GM12801 (cell line): ENCODE measurements around the gene EFNA3.

ENCODE experiments used
- TF ChIP-seq, protein P1 (sequence below): IDR thresholded peaks from one replicate; pipeline ENCODE4 v1.5.1; 2011; ENCODE audit warnings: control low read depth; ENCODE audit not compliant: insufficient read length; ENCODE audit errors: extremely low read depth

Gene EFNA3

DNA sequence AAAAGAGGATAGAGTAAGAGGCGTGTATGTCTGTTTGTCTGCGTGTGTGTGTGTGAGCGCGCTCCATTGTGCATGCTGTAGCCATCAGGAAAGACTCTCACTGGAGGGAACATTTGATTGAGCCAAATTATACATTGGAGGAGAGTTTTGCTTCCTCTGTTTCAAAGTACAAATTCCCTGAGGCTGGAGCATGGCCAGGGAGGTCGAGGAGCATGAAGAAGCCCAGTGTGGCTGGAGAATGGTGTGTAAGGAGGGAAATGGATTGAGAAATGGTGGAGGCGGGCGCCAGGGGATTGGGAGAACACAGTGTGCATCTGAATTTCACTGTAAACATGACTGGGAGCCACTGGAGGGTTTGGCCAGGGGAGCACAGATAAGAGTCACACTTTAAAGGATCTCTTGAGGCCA, 27.0 kb downstream of the EFNA3 start:
- TF ChIP-seq, protein P1, sequence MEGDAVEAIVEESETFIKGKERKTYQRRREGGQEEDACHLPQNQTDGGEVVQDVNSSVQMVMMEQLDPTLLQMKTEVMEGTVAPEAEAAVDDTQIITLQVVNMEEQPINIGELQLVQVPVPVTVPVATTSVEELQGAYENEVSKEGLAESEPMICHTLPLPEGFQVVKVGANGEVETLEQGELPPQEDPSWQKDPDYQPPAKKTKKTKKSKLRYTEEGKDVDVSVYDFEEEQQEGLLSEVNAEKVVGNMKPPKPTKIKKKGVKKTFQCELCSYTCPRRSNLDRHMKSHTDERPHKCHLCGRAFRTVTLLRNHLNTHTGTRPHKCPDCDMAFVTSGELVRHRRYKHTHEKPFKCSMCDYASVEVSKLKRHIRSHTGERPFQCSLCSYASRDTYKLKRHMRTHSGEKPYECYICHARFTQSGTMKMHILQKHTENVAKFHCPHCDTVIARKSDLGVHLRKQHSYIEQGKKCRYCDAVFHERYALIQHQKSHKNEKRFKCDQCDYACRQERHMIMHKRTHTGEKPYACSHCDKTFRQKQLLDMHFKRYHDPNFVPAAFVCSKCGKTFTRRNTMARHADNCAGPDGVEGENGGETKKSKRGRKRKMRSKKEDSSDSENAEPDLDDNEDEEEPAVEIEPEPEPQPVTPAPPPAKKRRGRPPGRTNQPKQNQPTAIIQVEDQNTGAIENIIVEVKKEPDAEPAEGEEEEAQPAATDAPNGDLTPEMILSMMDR: no peak

DNA sequence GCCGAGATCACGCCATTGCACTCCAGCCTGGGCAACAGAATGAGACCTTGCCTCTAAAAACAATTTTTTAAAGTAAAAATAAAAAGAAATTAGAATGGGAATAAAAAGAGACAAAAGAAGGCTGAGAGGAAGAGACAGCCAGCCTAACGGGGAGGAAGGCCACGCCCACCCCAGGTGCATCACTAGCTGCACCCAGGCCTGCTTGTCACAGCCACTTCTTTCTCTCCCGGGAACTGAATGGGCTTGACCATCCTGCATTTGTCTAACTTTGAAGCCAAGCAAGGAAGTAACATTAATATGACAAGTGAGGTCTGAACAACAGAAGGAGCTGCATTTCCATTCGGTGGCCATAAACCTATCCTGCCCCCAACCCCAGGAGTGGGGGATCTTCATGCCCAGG, 28.2 kb downstream of the EFNA3 start:
- TF ChIP-seq, protein P1: no peak

DNA sequence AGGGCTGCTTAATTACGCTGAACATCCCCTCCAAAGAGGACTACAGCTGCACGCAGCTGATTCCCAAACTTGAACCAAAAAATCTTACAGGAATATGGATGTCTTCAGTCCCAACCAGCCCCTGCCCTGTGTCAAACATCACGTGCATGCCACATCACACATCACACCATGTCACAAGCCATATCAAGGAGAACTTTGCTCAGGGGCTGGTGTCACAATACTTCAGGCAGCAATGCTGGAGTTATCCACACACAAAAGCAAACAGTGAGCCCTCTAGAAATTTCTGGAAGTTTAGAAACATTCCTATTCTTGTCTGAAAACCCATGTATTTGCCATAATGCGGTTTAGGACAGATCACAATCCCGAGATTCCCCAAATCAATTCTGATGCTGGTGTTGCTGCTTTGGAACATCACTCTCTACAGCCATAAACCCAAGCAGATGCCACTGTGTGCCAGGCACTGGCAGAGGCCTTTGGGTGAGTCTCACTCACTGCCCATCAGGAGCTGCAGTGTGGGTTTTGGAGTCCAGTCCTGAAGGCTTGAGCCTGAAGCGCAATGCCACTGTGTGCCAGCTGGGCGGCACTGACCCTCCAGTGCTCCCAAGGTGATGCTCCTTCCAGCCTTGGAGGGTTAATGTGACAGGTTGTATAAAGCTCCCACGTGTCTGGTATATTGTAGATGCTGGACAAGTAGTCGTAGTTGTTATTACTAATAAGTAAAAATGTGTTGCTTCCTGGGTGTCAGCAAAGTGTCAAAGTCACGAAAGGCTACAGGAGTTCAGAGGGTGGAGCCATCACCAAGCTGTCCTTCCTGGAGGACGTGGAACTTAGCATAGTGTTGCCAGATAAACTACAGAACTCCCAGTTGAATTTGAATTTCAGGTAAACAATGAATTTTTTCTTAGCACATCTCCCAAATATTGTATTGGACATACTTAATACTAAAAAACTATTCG, 28.9 kb downstream of the EFNA3 start:
- TF ChIP-seq, protein P1: no peak

DNA sequence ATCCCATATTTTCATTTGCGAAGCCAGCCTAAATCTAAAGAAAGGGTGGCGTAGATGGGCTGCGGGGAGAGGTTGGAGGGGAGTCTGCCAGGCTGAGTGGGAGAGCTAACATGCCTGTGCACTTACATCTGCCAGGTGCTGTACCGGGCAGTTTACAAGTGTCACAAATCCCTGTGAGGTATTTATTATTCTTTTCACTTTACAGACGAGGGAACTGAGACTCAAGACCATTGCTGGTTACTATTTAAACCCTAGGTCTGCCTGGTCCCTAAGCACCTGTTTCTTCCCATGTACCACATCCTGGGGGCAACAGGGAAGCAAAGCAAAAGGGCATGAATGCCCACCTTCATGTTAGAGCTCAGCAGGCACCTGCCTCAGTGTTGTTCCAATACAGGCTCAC, 29.7 kb downstream of the EFNA3 start:
- TF ChIP-seq, protein P1: no peak

DNA sequence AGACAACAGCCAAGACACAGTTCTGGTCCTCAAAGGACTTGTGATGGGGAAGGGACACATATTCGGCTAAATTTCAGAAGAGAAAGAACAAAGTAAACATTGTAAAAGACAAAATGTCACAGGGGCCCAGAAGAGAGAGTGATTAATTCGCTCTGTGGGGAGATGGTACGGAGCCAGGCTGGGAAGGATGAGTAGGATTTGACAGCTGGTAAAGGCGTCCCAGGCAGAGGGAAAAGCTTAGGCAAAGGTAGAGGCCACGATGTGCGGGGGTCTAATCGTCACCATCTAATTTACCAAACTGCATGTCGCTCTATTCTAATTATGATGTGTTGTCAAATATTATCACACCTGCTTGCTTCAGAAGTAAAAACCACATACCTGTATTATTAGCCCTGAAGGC, 31.7 kb downstream of the EFNA3 start:
- TF ChIP-seq, protein P1: no peak

DNA sequence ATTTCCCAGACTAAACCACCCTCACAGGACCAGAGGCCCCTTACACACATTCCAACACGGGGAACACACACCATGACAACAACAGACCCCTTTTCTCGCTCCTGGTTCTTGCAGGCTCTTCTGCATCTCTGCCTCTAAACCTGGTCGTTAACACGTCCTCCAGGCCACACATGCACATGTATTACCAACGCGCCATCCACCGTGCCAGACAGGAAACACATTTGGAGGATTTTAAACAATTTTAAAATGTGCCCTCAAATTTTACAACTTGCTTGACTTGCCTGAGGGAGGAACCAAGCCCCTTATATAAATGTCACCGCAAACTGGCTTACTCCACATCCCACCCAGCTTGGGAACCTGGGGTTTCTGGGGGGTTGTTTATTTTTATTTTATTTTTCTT, 32.2 kb downstream of the EFNA3 start:
- TF ChIP-seq, protein P1: no peak

DNA sequence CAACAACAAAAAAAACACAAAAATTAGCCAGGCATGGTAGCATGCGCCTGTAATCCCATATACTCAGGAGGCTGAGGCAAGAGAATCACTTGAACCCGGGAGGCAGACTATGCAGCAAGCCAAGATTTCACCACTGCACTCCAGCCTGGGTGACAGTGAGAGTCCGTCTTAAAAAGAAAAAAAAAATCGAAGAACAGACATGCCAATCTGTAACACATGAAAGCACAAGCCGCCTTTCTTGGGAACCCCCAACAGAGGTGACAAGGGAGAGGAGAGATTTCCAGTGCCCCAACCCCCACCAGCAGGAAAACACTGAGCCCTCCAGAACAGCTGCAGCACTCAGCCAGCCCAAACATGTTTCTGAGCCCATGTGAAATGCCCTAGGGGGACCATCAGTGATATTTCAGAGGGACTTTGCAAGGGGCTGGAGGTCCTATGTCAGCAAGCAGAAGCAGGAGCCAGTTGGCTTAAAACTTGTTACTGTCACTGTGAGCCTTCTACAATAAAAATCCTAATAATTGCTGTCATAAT, 34.9 kb downstream of the EFNA3 start:
- TF ChIP-seq, protein P1: no peak
